A549 (cell line): Measurements from ENCODE around the gene PLA1A. TPM values are rescaled to one million over a fixed set of nuclear protein-coding genes. Genes with fewer than 3 reads are reported as not detected.

ENCODE experiments used
- ATAC-seq, 2 experiments: fragments of 200-7000 bp in 1 of 2; fragments of >200 bp in 1 of 2; cut with Nextera tagmentation in 1 of 2; cut with Tn5 transposase in 1 of 2; 3 replicates each; pipeline versions ENCODE4 v1.8.0 to v1.9.1; 2018 to 2020; ENCODE audit warnings: mild to moderate bottlenecking in 1 of 2, moderate library complexity in 1 of 2
- CTCF ChIA-PET: fragments of 300-600 bp; sonication (Branson Sonifier 250); formaldehyde crosslinking; extraction: SDS; loops from one replicate; lab custom pipeline; 2021; ENCODE audit warnings: antibody characterized with exemption, inconsistent platforms; lab: Yijun Ruan, JAX
- POLR2A ChIA-PET: fragments of 350-600 bp; formaldehyde crosslinking; extraction: SDS; loops from one replicate; lab custom pipeline; 2021; ENCODE audit warnings: antibody characterized with exemption, inconsistent platforms; lab: Yijun Ruan, JAX
- DNase-seq, 2 experiments: peaks; one replicate each; pipeline versions ENCODE4 v3.0.0 to v3.0.0-alpha.2; 2011 to 2016; ENCODE audit warnings: low read depth in 1 of 2, low spot score in 1 of 2
- FAIRE-seq: peaks from 2 replicates; lab custom pipeline; 2011; peaks lifted over from hg19 to GRCh38; lab: Jason Lieb, UNC
- H3K27ac ChIP-seq, 2 experiments: fragments of >200 bp; sonication (Bioruptor Twin); formaldehyde crosslinking; 3 replicates each; pipeline ENCODE4 v1.5.1; 2016 to 2017
- H3K4me1 ChIP-seq: fragments of >200 bp; sonication (Bioruptor Twin); formaldehyde crosslinking; 3 replicates; pipeline ENCODE4 v1.6.1; 2016
- H3K4me2 ChIP-seq: fragments of >200 bp; sonication (Bioruptor Twin); formaldehyde crosslinking; 3 replicates; pipeline ENCODE4 v1.6.1; 2016
- H3K4me3 ChIP-seq: fragments of >200 bp; sonication (Bioruptor Twin); formaldehyde crosslinking; 3 replicates; pipeline ENCODE4 v1.5.1; 2016
- H3K9me3 ChIP-seq: fragments of >200 bp; sonication (Bioruptor Twin); formaldehyde crosslinking; 3 replicates; pipeline ENCODE4 v1.6.1; 2016
- CEBPB ChIP-seq, 2 experiments: fragments of >200 bp in 1 of 2; sonication (Bioruptor Twin) in 1 of 2; formaldehyde crosslinking in 1 of 2; IDR thresholded peaks; 2 replicates each; pipeline ENCODE4 v1.6.1; 2012 to 2016
- CHD4 ChIP-seq: fragments of 200-600 bp; sonication (generic); IDR thresholded peaks from 2 replicates; pipeline ENCODE4 v1.6.1; 2016; ENCODE audit warnings: antibody characterized with exemption, mild to moderate bottlenecking, borderline replicate concordance
- E2F6 ChIP-seq: IDR thresholded peaks from 2 replicates; pipeline ENCODE4 v1.6.1; 2012; ENCODE audit warnings: low read depth, borderline replicate concordance
- EHF ChIP-seq: fragments of 250-450 bp; sonication (Bioruptor Pico); IDR thresholded peaks from 2 replicates; pipeline ENCODE4 v1.5.0; 2020; ENCODE audit warnings: mild to moderate bottlenecking
- ELK1 ChIP-seq: fragments of 150-350 bp; IDR thresholded peaks from 2 replicates; pipeline ENCODE4 v1.6.1; 2014; ENCODE audit warnings: low read depth, mild to moderate bottlenecking, low read length
- EP300 ChIP-seq, 2 experiments: fragments of >200 bp; sonication (Bioruptor Twin); formaldehyde crosslinking; IDR thresholded peaks; 2 replicates in 1 of 2; 3 replicates in 1 of 2; pipeline ENCODE4 v1.6.1; 2016 to 2017
- ESRRA ChIP-seq: fragments of 150-350 bp; IDR thresholded peaks from 2 replicates; pipeline ENCODE4 v1.6.1; 2014; ENCODE audit warnings: mild to moderate bottlenecking, low read length, borderline replicate concordance
- HOXB13 ChIP-seq: fragments of 250-450 bp; sonication (Bioruptor Pico); IDR thresholded peaks from 2 replicates; pipeline ENCODE4 v1.5.0; 2020; ENCODE audit warnings: low read depth, mild to moderate bottlenecking, moderate library complexity
- MAFK ChIP-seq: fragments of 450-650 bp; IDR thresholded peaks from 2 replicates; pipeline ENCODE4 v1.6.1; 2014; ENCODE audit not compliant: partially characterized antibody
- MAX ChIP-seq: IDR thresholded peaks from 2 replicates; pipeline ENCODE4 v1.6.1; 2012
- MAZ ChIP-seq: fragments of 150-350 bp; IDR thresholded peaks from 2 replicates; pipeline ENCODE4 v1.6.1; 2014; ENCODE audit warnings: antibody characterized with exemption, low read depth, low read length, borderline replicate concordance
- POLR2AphosphoS2 ChIP-seq: conservative IDR thresholded peaks from 2 replicates; pipeline ENCODE4 v1.6.1; 2012; ENCODE audit warnings: low read length, improper control_type of control experiment, inconsistent platforms
- RARB ChIP-seq: fragments of 250-450 bp; sonication (Bioruptor Pico); IDR thresholded peaks from 2 replicates; pipeline ENCODE4 v1.8.0; 2021; ENCODE audit warnings: mild to moderate bottlenecking, moderate library complexity
- RCOR1 ChIP-seq: fragments of 150-350 bp; IDR thresholded peaks from 2 replicates; pipeline ENCODE4 v1.6.1; 2014; ENCODE audit warnings: antibody characterized with exemption, low read length, low read depth
- RNF2 ChIP-seq: fragments of 200-600 bp; sonication (generic); IDR thresholded peaks from 2 replicates; pipeline ENCODE4 v1.6.1; 2016; ENCODE audit warnings: low read depth, mild to moderate bottlenecking, antibody characterized with exemption, moderate library complexity, borderline replicate concordance
- SMC3 ChIP-seq: fragments of >200 bp; sonication (Bioruptor Twin); formaldehyde crosslinking; IDR thresholded peaks from 3 replicates; pipeline ENCODE4 v1.6.1; 2018; ENCODE audit warnings: inconsistent platforms
- SREBF2 ChIP-seq: fragments of 450-650 bp; IDR thresholded peaks from 2 replicates; pipeline ENCODE4 v1.6.1; 2014; ENCODE audit warnings: mild to moderate bottlenecking, moderate library complexity
- ZFP36 ChIP-seq: fragments of 450-650 bp; IDR thresholded peaks from 2 replicates; pipeline ENCODE4 v1.6.1; 2014; ENCODE audit warnings: borderline replicate concordance; ENCODE audit not compliant: partially characterized antibody
- ZNF302 ChIP-seq: fragments of 250-450 bp; sonication (Bioruptor Pico); IDR thresholded peaks from 2 replicates; pipeline ENCODE4 v1.9.0; 2021; ENCODE audit warnings: inconsistent platforms, mild to moderate bottlenecking, moderate library complexity
- WGBS: methylation state at CpG from one replicate; pipeline ENCODE4 v1.1.6; 2017; ENCODE audit errors: missing lambda C conversion rate; 5-methylcytosine and 5-hydroxymethylcytosine counted together
- polyA plus RNA-seq, 4 experiments: library from polyadenylated mRNA; depleted of rRNA in 3 of 4; stranded (reverse); fragments of >200 nt; fragmentation: RNase III in 1 of 4; extraction: RNeasy Plus Mini Kit Qiagen cat#74134 plus additional on column Dnase treatment in 1 of 4; gene quantifications; 2 replicates in 3 of 4; 3 replicates in 1 of 4; pipeline ENCODE4 v1.2.3, GENCODE V29; 2011 to 2017
- TF ChIP-seq, protein P1 (sequence below): fragments of 250-450 bp; sonication (Bioruptor Pico); IDR thresholded peaks from 2 replicates; pipeline ENCODE4 v1.5.0; 2020; ENCODE audit warnings: low read depth, mild to moderate bottlenecking, moderate library complexity
- TF ChIP-seq, protein P2 (sequence below): fragments of 450-650 bp; IDR thresholded peaks from 2 replicates; pipeline ENCODE4 v1.6.1; 2014; ENCODE audit warnings: antibody characterized with exemption
- TF ChIP-seq, protein P3 (sequence below): fragments of 250-450 bp; sonication (Bioruptor Pico); IDR thresholded peaks from 2 replicates; pipeline ENCODE4 v1.5.0; 2021; ENCODE audit warnings: mild to moderate bottlenecking, moderate library complexity, borderline replicate concordance
- TF ChIP-seq, protein P4 (sequence below): fragments of >200 bp; sonication (Bioruptor Twin); formaldehyde crosslinking; IDR thresholded peaks from 3 replicates; pipeline ENCODE4 v1.5.1; 2016
- TF ChIP-seq, protein P5 (sequence below): fragments of >200 bp; sonication (Bioruptor Twin); formaldehyde crosslinking; IDR thresholded peaks from 2 replicates; pipeline ENCODE4 v1.6.1; 2016

PLA1A gene
- polyA plus RNA-seq, 2 of the 4 experiments (the other 2 are of a cell fraction): 0.17 to 0.18 TPM

GRCh38 chr3:119570229-119570628 lies 27.5 kb upstream of the PLA1A start:
- Histone ChIP-seq H3K4me2 (no peak overlapping the region), H3K9me3 (no peaks in the 10 kb centered on the region), H3K4me1 (no peaks in the 10 kb centered on the region), H3K27ac (no peak overlapping the region), H3K4me3 (no peak overlapping the region)
- FAIRE-seq: no peak
- DNase-seq: no peak
- CTCF ChIA-PET: interaction anchor here (1.1 to 1.4 kb wide), 2 partner anchors 10 to 43 kb away, joined by 4 read pairs; no protein-coding TSS in a partner anchor
- POLR2A ChIA-PET: no interaction called here
- ATAC-seq: no peak
- WGBS: 69% methylated on average over 5 of the region's 5 CpGs
- TF ChIP-seq SREBF2 (no peak), MAFK (no peak), RNF2 (no peak)
- TF ChIP-seq, protein P1, sequence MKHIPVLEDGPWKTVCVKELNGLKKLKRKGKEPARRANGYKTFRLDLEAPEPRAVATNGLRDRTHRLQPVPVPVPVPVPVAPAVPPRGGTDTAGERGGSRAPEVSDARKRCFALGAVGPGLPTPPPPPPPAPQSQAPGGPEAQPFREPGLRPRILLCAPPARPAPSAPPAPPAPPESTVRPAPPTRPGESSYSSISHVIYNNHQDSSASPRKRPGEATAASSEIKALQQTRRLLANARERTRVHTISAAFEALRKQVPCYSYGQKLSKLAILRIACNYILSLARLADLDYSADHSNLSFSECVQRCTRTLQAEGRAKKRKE (CRISPR knock-in tag): no peak

DNA sequence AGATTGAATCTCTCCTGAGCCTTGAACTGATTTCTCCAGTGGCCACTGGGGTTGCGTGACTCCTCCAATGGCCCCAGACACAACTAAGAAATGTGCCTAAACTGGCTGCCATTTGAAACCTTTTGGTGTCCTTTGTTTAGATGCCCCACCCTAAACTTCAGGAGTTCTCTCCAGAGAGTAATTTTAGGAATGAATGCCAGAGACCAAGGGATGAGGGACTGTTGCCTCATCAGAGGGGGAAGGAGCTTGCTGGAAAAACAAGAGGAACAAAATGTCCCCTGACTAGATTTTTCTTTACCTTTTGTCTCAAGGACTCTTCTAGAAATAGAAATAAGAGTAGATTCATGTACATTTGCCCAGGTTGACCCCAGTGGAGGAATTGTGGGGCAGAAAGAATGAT lies 26.5 kb upstream of the PLA1A start:
- no peak overlapping the region for H3K27ac ChIP-seq
- ChIA-PET CTCF (interaction anchor here (0.6 to 1.3 kb wide), 2 partner anchors 110 to 283 kb away, joined by 3 read pairs; no protein-coding TSS in a partner anchor), POLR2A (no interaction called here)
- TF ChIP-seq, protein P2, sequence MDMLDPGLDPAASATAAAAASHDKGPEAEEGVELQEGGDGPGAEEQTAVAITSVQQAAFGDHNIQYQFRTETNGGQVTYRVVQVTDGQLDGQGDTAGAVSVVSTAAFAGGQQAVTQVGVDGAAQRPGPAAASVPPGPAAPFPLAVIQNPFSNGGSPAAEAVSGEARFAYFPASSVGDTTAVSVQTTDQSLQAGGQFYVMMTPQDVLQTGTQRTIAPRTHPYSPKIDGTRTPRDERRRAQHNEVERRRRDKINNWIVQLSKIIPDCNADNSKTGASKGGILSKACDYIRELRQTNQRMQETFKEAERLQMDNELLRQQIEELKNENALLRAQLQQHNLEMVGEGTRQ: no peak
- no peak for TF ChIP-seq RNF2
- TF ChIP-seq ZNF302 (CRISPR knock-in tag): no peak
- TF ChIP-seq, protein P1 (CRISPR knock-in tag): no peak
- no peak for TF ChIP-seq SMC3
- no peak for TF ChIP-seq ESRRA
- TF ChIP-seq EHF (CRISPR knock-in tag): no peak
- no peak for TF ChIP-seq MAFK
- TF ChIP-seq RCOR1: no peak
- TF ChIP-seq EP300 (IDR thresholded peaks at IDR 0.05): no peak
- no peak for TF ChIP-seq POLR2AphosphoS2
- TF ChIP-seq CEBPB (IDR thresholded peaks at IDR 0.05): no peak
- no peak for TF ChIP-seq E2F6
- no peak for TF ChIP-seq ZFP36
- no peak for TF ChIP-seq MAX
- no peak for TF ChIP-seq CHD4
- TF ChIP-seq MAZ: no peak
- ATAC-seq: no peak
- H3K9me3 ChIP-seq: no peaks in the 10 kb centered on the region
- H3K4me3 ChIP-seq: no peak overlapping the region
- H3K4me2 ChIP-seq: no peak overlapping the region
- FAIRE-seq: no peak
- DNase-seq: no peak
- no peaks in the 10 kb centered on the region for H3K4me1 ChIP-seq
- WGBS: 100% methylated on average over 1 of the region's 1 CpG

GRCh38 chr3:119571688-119572087 lies 26.0 kb upstream of the PLA1A start:
- Histone ChIP-seq H3K9me3 (no peaks in the 10 kb centered on the region), H3K27ac (no peak overlapping the region), H3K4me2 (no peak overlapping the region), H3K4me3 (no peak overlapping the region), H3K4me1 (no peaks in the 10 kb centered on the region)
- ATAC-seq (no peak), FAIRE-seq (no peak), DNase-seq (no peak)
- CTCF ChIA-PET: interaction anchor here (1.3 kb wide), 1 partner anchor 109 kb away, joined by 3 read pairs; no protein-coding TSS in a partner anchor
- WGBS: 50% methylated on average over 5 of the region's 5 CpGs
- POLR2A ChIA-PET: no interaction called here
- TF ChIP-seq POLR2AphosphoS2 (no peak), ELK1 (no peak), ZNF302 (CRISPR knock-in tag) (no peak), RCOR1 (no peak), RNF2 (no peak), RARB (CRISPR knock-in tag) (no peak), CHD4 (no peak), HOXB13 (CRISPR knock-in tag) (no peak), ZFP36 (no peak)
- TF ChIP-seq, protein P3, sequence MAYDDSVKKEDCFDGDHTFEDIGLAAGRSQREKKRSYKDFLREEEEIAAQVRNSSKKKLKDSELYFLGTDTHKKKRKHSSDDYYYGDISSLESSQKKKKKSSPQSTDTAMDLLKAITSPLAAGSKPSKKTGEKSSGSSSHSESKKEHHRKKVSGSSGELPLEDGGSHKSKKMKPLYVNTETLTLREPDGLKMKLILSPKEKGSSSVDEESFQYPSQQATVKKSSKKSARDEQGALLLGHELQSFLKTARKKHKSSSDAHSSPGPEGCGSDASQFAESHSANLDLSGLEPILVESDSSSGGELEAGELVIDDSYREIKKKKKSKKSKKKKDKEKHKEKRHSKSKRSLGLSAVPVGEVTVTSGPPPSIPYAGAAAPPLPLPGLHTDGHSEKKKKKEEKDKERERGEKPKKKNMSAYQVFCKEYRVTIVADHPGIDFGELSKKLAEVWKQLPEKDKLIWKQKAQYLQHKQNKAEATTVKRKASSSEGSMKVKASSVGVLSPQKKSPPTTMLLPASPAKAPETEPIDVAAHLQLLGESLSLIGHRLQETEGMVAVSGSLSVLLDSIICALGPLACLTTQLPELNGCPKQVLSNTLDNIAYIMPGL (CRISPR knock-in tag): no peak
- TF ChIP-seq, protein P4, sequence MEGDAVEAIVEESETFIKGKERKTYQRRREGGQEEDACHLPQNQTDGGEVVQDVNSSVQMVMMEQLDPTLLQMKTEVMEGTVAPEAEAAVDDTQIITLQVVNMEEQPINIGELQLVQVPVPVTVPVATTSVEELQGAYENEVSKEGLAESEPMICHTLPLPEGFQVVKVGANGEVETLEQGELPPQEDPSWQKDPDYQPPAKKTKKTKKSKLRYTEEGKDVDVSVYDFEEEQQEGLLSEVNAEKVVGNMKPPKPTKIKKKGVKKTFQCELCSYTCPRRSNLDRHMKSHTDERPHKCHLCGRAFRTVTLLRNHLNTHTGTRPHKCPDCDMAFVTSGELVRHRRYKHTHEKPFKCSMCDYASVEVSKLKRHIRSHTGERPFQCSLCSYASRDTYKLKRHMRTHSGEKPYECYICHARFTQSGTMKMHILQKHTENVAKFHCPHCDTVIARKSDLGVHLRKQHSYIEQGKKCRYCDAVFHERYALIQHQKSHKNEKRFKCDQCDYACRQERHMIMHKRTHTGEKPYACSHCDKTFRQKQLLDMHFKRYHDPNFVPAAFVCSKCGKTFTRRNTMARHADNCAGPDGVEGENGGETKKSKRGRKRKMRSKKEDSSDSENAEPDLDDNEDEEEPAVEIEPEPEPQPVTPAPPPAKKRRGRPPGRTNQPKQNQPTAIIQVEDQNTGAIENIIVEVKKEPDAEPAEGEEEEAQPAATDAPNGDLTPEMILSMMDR: no peak
- TF ChIP-seq, protein P5, sequence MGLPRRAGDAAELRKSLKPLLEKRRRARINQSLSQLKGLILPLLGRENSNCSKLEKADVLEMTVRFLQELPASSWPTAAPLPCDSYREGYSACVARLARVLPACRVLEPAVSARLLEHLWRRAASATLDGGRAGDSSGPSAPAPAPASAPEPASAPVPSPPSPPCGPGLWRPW: no peak
